ENCODE results near the gene PLOD3.

The PLOD3 gene

DNA sequence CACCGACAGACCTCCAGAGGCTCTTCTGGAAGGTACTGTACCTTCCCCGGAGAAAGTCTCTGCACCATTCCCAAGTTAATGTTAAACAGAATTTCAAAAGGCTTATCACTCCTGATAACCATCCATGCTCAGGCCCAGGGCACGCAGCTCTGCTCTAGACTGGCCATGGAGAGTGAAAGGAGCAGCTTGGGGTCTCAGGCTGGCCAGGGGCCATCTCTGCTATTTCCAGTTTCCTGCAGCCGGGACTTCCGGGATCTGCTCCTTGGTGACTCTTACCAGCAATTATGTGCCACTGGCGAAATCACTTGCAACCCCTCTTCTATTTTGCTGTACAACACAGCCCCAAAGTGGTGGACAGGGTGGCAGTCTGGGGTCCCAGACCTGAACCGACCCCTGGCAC lies 14.3 kb upstream of the PLOD3 start:
- no peak overlapping the region for H3K27ac Mint-ChIP-seq
- H3K9me3 Mint-ChIP-seq, result no peaks in the 10 kb centered on the region
- H3K27me3 Mint-ChIP-seq, result no peaks in the 10 kb centered on the region
- H3K4me3 Mint-ChIP-seq, result no peak overlapping the region
- peaks cover 2% of the 10 kb centered on the region for H3K36me3 Mint-ChIP-seq
- H3K4me1 Mint-ChIP-seq, result peaks cover 5% of the 10 kb centered on the region

DNA sequence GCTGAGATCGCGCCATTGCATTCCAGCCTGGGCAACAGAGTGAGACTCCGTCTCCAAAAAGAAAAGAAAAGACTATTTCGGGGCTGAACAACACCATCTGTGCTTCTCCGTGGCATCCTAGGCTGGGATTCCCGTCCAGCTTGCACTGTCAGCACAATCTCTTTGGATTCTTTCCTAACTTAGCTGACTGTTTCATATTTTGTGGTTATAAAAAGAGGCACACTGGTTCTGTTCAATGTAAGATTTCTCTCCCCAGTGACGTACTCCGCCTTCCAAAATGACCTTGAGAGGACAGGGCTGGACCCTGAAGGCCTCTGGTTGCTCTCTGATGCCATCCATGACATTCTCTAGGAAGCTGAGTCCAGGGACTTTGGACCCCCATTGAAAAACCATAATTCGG lies 9.3 kb upstream of the PLOD3 start:
- no peaks in the 10 kb centered on the region for H3K9me3 Mint-ChIP-seq

DNA sequence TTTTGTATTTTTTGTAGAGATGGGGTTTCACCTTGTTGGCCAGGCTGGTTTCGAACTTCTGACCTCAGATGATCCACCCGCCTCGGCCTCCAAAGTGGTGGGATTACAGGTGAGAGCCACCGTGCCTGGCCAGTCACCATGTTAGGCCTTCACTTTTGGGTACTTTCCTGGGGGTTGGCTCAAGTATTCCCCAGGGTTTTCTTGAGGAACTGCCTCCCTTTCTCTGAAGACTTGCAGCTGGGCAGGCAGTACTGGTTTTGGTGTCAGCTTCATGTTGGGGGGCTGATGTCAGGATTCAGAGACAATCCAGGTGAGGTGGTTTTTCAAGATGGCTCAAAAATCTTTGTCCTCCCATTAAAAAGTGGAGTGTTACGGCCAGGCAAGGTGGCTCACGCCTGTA lies 8.3 kb upstream of the PLOD3 start:
- peaks cover 4% of the 10 kb centered on the region for H3K36me3 Mint-ChIP-seq
- no peak overlapping the region for H3K4me3 Mint-ChIP-seq
- no peaks in the 10 kb centered on the region for H3K27me3 Mint-ChIP-seq
- H3K27ac Mint-ChIP-seq, result no peak overlapping the region
- H3K4me1 Mint-ChIP-seq, result peaks cover 18% of the 10 kb centered on the region
- H3K9me3 Mint-ChIP-seq, result no peaks in the 10 kb centered on the region

More for the DNA sequence above, 9.3 kb upstream of the PLOD3 start:
- H3K27me3 Mint-ChIP-seq, result no peaks in the 10 kb centered on the region
- H3K27ac Mint-ChIP-seq, result no peak overlapping the region
- peaks cover 10% of the 10 kb centered on the region for H3K4me1 Mint-ChIP-seq
- H3K36me3 Mint-ChIP-seq, result peaks cover 4% of the 10 kb centered on the region
- H3K4me3 Mint-ChIP-seq, result no peak overlapping the region

DNA sequence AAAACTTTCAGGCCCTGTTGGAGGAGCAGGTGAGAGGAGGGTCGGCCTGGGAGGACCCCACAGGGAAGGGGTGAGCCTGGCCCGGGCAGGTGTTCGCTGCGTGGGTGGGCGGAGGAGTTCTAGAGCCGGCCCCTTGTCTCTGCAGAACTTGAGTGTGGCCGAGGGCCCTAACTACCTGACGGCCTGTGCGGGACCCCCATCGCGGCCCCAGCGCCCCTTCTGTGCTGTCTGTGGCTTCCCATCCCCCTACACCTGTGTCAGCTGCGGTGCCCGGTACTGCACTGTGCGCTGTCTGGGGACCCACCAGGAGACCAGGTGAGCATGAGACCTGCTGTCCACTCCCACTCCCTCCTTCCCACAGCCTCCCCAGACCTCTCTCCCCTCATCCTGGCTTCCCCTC lies 6.1 kb upstream of the PLOD3 start:
- no peaks in the 10 kb centered on the region for H3K9me3 Mint-ChIP-seq
- H3K27me3 Mint-ChIP-seq, result no peaks in the 10 kb centered on the region
- no peak overlapping the region for H3K4me3 Mint-ChIP-seq
- H3K36me3 Mint-ChIP-seq, result peaks cover 2% of the 10 kb centered on the region
- H3K4me1 Mint-ChIP-seq, result peaks cover 32% of the 10 kb centered on the region
- no peak overlapping the region for H3K27ac Mint-ChIP-seq

DNA sequence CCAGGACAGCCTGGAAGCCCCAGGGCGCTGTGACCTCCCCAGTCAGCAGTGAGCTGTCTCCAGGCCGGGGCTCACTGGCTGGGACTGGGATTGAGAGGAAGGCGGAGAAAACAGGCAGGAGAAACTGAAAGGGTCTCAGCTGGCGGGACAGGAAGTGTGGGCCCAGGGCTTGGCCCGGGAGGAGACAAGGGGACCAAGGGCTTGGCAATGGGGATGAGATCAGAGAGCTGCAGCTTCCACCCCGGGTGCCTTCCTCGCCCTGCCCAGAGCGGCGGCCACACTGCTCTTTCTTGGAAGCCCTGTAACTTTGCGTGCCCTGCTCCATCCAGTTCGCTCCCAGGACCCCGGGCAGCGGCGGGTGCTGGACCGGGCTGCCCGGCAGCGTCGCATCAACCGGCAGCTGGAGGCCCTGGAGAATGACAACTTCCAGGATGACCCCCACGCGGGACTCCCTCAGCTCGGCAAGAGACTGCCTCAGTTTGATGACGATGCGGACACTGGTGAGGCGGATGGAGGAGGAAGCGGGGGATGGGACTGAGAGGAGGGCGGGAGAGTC lies 5.0 kb upstream of the PLOD3 start:
- H3K4me1 Mint-ChIP-seq, result peaks cover 35% of the 10 kb centered on the region
- H3K27me3 Mint-ChIP-seq, result no peaks in the 10 kb centered on the region
- H3K4me3 Mint-ChIP-seq, result no peak overlapping the region
- H3K27ac Mint-ChIP-seq, result no peak overlapping the region
- H3K36me3 Mint-ChIP-seq, result peaks cover 2% of the 10 kb centered on the region
- no peaks in the 10 kb centered on the region for H3K9me3 Mint-ChIP-seq

DNA sequence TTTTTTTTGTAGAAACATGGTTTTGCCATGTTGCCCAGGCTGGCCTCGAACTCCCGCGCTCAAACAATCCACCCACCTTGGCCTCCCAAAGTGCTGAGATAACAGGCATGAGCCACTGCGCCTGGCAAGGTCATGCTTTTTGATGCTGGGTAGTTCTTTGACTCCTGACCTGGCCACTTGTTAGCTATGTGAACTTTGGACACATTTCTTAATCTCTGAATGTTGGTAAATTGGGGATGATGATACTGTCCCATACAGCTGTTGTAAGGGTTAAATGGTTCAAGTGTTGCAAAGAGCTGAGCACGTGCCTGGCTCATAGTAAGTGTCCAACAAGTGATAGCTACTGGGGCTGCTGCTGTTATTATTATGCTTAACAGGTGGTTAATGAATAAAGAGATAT lies 2.9 kb upstream of the PLOD3 start:
- Mint-ChIP-seq H3K4me1 (peaks cover 45% of the 10 kb centered on the region), H3K4me3 (peak overlapping the region; percentile 57), H3K36me3 (peaks cover 2% of the 10 kb centered on the region), H3K27me3 (no peaks in the 10 kb centered on the region), H3K27ac (no peak overlapping the region), H3K9me3 (no peaks in the 10 kb centered on the region)

DNA sequence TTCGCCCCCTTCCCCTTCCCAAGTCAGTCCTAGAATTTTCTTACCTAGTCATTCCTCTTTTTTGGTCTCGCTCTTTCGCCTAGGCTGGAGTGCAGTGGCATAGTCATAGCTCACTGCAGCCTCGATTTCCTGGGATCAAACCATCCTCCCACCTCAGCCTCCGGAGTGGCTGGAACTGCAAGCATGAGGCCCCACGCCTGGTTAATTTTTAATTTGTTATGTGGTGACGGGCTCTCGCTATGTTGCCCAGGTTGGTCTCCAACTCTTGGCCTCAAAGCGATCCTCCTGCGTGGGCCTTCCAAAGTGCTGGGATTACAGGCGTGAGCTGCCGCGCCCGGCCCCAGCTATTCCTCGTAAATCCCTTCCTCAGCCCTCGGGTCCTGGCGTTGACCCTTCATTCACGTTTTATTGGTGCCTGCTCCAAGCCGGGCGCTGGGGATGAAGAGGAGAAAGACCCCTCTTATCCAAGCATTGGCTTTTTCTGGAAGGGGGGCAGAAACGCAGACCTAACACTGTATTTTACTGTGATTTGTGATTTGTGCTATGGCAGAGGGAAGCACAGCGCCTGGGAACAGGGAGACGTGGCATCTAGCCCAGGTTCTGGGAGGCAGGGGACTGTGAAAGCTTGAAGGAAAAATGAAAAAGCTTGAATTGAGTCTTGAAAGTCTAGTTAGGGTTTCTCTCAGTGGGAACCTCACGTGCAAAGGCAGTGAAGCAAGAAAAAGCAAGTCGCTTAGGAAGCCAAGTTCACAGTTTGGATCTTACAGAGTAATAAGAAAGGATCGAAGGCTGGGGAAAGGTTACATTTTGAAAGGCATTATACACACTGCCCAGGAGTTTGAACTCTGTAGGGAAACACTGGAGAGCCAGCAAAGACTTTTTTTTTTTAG lies 1.1 kb upstream of the PLOD3 start:
- no peaks in the 10 kb centered on the region for H3K9me3 Mint-ChIP-seq
- no peaks in the 10 kb centered on the region for H3K27me3 Mint-ChIP-seq
- H3K27ac Mint-ChIP-seq, result peak overlapping the region; percentile 92
- H3K4me1 Mint-ChIP-seq, result peaks cover 45% of the 10 kb centered on the region
- no peaks in the 10 kb centered on the region for H3K36me3 Mint-ChIP-seq
- peak overlapping the region; percentile 95 for H3K4me3 Mint-ChIP-seq

DNA sequence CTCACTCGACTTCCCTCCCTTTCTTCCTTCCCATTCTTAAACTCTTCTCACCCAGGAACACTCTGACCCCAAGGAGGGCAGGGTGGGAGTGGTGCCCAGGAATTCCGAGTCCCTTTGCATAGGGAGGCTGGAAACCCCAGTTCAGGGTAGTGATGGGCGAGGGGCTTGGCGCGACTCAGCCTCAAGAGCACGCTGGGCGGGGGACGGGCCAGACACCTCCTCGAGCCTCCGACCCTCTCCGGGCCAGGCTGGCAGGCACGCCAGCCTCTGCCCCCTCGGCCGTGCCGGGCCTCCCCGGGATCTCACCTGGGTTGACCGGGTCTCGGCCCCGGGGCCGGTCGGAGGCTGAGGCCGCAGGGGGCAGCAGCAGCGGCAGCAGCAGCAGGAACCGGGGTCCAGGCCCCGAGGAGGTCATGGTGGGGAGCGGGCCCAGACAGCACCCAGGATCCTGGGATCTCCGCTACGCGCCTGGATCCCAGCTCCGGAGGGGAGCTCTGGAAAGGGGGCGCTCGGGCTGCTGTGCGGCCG lies 457 bp downstream of the PLOD3 start:
- Mint-ChIP-seq H3K4me3 (peak overlapping the region; percentile 95), H3K36me3 (no peaks in the 10 kb centered on the region)

DNA sequence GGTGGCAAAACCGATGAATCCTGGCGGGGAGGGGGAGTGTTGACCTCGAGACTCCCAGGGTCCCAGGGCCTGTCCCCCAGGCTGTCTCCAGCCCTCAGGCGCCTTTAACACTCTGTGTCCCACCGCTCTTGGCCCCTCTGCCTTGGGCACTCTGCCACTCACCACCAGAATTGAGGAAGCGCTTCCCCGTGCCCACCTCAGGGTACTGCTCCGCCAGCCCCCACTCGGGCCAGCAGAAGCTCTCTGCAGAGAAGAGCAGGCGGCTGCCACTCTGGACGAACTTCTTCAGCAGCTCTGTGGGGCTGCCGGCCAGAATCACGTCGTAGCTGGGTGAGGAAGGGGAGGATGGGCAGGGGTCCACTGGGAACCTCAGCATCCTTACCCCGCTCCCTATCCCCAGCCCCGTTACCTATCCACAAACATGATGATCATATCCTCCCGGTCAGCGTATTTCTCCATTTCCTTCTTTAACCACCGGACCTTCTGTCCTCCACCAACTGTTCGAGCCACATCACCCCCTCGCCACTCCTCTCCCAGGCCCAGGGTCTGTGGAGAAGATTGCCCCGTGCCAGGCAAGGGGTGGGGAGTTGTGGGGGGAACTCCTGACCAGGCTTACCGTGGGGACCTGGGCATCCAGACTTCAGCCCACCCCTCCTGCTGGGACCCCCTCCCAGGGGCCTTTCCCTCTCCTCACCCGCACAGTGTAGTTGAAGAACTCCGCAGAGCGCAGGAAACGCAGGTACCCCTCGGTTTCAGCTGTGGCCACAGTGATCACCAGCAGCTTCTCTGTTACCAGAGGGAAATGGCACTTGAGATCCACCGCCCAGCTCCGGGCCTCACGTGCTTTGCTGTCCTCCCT lies 1.2 kb downstream of the PLOD3 start:
- Mint-ChIP-seq H3K27ac (peak overlapping the region; percentile 39), H3K4me3 (peak overlapping the region; percentile 95), H3K9me3 (no peaks in the 10 kb centered on the region), H3K36me3 (no peaks in the 10 kb centered on the region), H3K27me3 (no peaks in the 10 kb centered on the region), H3K4me1 (peaks cover 34% of the 10 kb centered on the region)

More for the DNA sequence above, 457 bp downstream of the PLOD3 start:
- Mint-ChIP-seq H3K9me3 (no peaks in the 10 kb centered on the region), H3K27me3 (no peaks in the 10 kb centered on the region), H3K27ac (peak overlapping the region; percentile 39), H3K4me1 (peaks cover 41% of the 10 kb centered on the region)

DNA sequence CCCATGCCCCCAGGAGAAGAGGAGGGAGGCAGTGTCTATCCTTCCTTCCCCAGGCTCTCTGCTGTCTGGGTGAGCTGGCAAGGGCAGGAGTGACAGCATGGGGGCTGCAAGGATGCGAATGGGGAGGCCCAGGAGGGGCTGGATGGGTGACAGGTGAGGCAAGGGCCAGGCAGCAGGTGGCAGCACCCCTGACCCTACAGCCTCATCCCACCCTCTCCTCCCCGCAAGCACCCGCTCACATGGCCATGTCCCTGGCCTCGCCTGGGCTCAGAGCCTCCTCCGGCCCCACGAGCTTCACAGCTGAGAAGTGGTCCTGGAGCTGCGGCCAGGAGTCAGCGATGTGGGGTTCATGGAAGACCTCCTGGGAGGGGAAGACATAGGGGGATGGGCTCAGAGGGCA lies 5.4 kb downstream of the PLOD3 start:
- Mint-ChIP-seq H3K36me3 (peaks cover 2% of the 10 kb centered on the region), H3K9me3 (no peaks in the 10 kb centered on the region), H3K4me3 (no peak overlapping the region), H3K27ac (no peak overlapping the region), H3K4me1 (peaks cover 9% of the 10 kb centered on the region), H3K27me3 (no peaks in the 10 kb centered on the region)

DNA sequence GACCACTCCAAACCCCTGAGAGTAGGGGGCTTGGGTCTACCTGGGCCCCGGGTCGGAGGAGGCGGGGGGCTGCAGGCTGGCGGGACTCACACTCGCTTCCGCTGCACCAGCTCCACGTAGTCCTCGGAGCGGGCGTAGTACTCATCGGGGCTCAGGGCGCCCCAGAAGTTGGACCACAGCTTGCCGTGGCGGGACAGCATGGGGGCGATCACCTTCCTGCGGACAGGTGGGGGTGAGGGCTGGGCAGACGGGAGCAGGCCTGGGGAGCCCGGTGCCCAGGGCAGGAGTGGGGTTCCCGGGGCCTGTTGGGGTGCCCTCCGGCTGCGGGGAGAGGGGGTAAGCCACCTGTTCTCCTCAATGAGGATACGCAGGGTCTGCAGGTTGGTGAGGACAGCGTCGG lies 5.9 kb downstream of the PLOD3 start:
- Mint-ChIP-seq H3K27me3 (no peaks in the 10 kb centered on the region), H3K4me1 (peaks cover 5% of the 10 kb centered on the region), H3K27ac (no peak overlapping the region), H3K9me3 (no peaks in the 10 kb centered on the region), H3K4me3 (no peak overlapping the region), H3K36me3 (peaks cover 2% of the 10 kb centered on the region)

DNA sequence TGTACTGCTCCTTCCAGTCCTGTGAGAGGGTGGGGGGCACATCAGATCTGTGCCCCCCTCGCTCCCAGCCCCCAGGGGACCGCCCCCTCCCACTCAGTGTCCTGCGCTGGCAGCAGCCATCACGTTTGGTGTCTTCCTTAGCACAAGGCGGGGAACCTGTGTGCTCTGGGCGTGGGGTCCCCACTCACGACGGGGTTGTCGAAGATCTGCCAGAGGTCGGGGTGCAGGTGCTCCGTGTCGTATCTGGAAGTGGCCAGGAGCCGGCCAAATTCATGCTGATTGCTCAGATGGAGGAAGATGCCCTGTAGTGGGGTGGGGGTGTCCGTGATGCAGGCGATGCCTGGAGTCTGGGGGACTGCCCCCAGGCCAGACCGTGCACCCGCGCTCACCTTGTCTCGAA lies 7.2 kb downstream of the PLOD3 start:
- no peak overlapping the region for H3K4me3 Mint-ChIP-seq
- H3K4me1 Mint-ChIP-seq, result no peaks in the 10 kb centered on the region
- no peaks in the 10 kb centered on the region for H3K9me3 Mint-ChIP-seq

DNA sequence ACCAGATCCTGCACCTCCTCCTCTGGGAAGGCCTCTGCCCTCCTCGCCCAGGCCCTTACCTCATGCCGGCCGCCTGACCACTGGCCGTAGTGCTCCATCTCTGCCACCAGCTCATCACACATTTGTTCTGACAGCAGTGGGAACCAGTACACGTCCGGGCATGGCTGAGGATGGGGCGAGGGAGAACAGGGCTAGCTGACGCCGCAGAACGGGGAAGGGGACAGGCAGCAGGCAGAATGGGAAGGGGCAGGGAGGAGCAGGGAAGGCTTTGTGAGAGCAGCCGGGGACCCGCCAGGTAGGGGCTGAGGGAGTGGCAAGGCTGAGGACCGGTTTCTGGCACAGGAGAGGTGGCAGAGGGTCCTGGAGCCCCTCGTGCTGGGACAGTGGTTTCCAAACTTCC lies 8.6 kb downstream of the PLOD3 start:
- Mint-ChIP-seq H3K27me3 (peaks cover under 1% of the 10 kb centered on the region), H3K4me1 (peaks cover 6% of the 10 kb centered on the region), H3K4me3 (no peak overlapping the region), H3K36me3 (peaks cover 3% of the 10 kb centered on the region), H3K9me3 (no peaks in the 10 kb centered on the region), H3K27ac (no peak overlapping the region)

More for the DNA sequence above, 7.2 kb downstream of the PLOD3 start:
- no peaks in the 10 kb centered on the region for H3K27me3 Mint-ChIP-seq
- no peak overlapping the region for H3K27ac Mint-ChIP-seq
- H3K36me3 Mint-ChIP-seq, result peaks cover 3% of the 10 kb centered on the region

DNA sequence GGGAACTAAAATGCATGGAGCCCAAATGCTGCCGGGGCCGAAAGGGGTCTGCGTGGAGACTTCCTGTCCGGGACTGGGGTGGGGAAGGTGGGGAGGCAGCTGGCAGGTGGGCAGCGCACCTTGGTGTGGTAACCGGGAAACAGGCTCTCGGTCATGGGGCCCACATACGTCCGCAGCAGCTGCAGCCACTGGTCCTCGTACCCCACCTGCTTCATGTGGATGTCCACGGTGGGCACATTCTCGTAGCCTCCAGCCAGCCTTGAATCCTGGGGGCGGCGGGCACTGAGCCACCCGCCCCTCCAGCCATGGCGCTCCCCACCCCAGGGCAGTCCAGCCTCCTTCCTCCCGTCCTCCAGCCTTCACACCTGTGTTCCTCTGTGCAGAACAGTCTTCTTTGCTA lies 9.9 kb downstream of the PLOD3 start:
- Mint-ChIP-seq H3K9me3 (no peaks in the 10 kb centered on the region), H3K36me3 (peaks cover 3% of the 10 kb centered on the region), H3K27me3 (peaks cover 5% of the 10 kb centered on the region), H3K4me3 (no peak overlapping the region), H3K27ac (no peak overlapping the region), H3K4me1 (peaks cover 13% of the 10 kb centered on the region)

DNA sequence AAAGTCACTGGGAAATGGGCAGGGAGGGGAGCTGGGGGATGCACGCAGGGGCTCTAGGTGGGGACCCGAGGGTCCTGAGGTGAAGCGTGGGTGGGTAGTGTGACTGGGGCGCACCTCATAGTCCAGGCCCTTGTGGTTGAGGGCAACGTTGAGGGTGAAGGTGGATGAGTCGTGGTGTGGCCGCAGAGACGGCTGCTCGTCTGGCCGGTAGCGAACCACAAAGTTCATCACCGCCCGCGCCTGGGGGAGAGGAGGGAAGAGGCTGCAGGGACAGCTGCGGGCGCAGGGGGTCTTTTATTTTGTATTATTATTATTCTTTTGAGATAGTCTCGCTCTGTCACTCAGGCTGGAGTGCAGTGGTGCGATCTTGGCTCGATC lies 10.7 kb downstream of the PLOD3 start:
- H3K27ac Mint-ChIP-seq, result no peak overlapping the region
- peaks cover 3% of the 10 kb centered on the region for H3K36me3 Mint-ChIP-seq
- H3K27me3 Mint-ChIP-seq, result peaks cover 6% of the 10 kb centered on the region
- H3K9me3 Mint-ChIP-seq, result no peaks in the 10 kb centered on the region
- no peak overlapping the region for H3K4me3 Mint-ChIP-seq
- H3K4me1 Mint-ChIP-seq, result peaks cover 13% of the 10 kb centered on the region

Data from activated naive CD4-positive, alpha-beta T cell treated with anti-CD3 and anti-CD28 coated beads, Interleukin-2, amount 50 U/mL, for 24 hours (primary cell).